Adrenal gland (tissue), 12 donors: ENCODE data around the gene DUOXA2. TPM values are rescaled to one million over a fixed set of nuclear protein-coding genes. Genes with fewer than 3 reads are reported as not detected.
"Not testable (repeated sequence)": the region's sequence is repeated elsewhere in the genome, so short reads cannot be mapped to it uniquely, and the experiment has no call there.

Source experiments
- DNase-seq, 7 donors: peaks; one replicate each; pipeline ENCODE4 v3.0.0-alpha.2; 2019 to 2020
- H3K27ac ChIP-seq, 5 donors: fragments of 200-600 bp; sonication (generic) in 4 of 5; 1 replicate in 3 of 5; 2 replicates in 2 of 5; pipeline versions ENCODE4 v1.5.1 to v1.8.0; 2016 to 2020; ENCODE audit warnings: mild to moderate bottlenecking in 1 of 5
- H3K27me3 ChIP-seq: fragments of 200-600 bp; 2 replicates; pipeline ENCODE4 v1.8.0; 2021
- H3K36me3 ChIP-seq, 2 donors: fragments of 200-600 bp; replicated peaks in 1 of 2; 1 replicate in 1 of 2; 2 replicates in 1 of 2; pipeline versions ENCODE4 v1.5.1 to v1.8.0; 2018 to 2022
- H3K4me1 ChIP-seq, 2 donors: fragments of 200-600 bp; replicated peaks in 1 of 2; 1 replicate in 1 of 2; 2 replicates in 1 of 2; pipeline versions ENCODE4 v1.5.1 to v1.8.0; 2018 to 2021
- H3K4me3 ChIP-seq, 4 donors: fragments of 200-600 bp; sonication (generic) in 3 of 4; one replicate each; pipeline ENCODE4 v1.5.1; 2016 to 2018
- H3K9me3 ChIP-seq, 3 donors: fragments of 200-600 bp; sonication (generic) in 1 of 3; replicated peaks in 1 of 3; 1 replicate in 2 of 3; 2 replicates in 1 of 3; pipeline versions ENCODE4 v1.5.1 to v1.8.0; 2016 to 2021
- POLR2A ChIP-seq, 2 donors: fragments of 450-650 bp; IDR thresholded peaks; one replicate each; pipeline ENCODE4 v1.6.1; 2017; ENCODE audit warnings: antibody characterized with exemption in 2 of 2, mild to moderate bottlenecking in 2 of 2, moderate library complexity in 1 of 2
- WGBS, 4 donors: extraction: QIAGEN DNeasy Blood & Tissue Kit in 2 of 4; methylation state at CpG; one replicate each; pipeline versions ENCODE4 v1.1.5 to v1.1.7; 2013 to 2017; 5-methylcytosine and 5-hydroxymethylcytosine counted together
- intact Hi-C, 2 donors: fragments of 100-400 bp; cut with DNase I; formaldehyde crosslinking; loops; one replicate each; pipeline versions ENCODE4 v1.14.1 to v1.15.0; 2022 to 2023
- polyA plus RNA-seq, 3 donors: library from polyadenylated mRNA; stranded (reverse); fragments of 200-250 nt in 2 of 3; fragments of 350-450 nt in 1 of 3; fragmentation: Illumina TruSeq in 1 of 3; extraction: RNeasy Lipid Tissue Mini Kit (QIAGEN cat#74804) in 1 of 3; gene quantifications; one replicate each; pipeline ENCODE4 v1.2.3, GENCODE V29; 2013 to 2014
- total RNA-seq, 9 donors: library from RNA; depleted of rRNA in 4 of 9; stranded (reverse); fragments of >200 nt in 4 of 9; fragments of 120-200 nt in 1 of 9; fragmentation: NEBNext Ultra II Directional in 1 of 9; extraction: Animal tissue kit (Norgen Biotek cat#: 25700) in 1 of 9; gene quantifications; one replicate each; pipeline versions ENCODE4 v1.1.0 to v1.2.4, GENCODE V29; 2013 to 2023
- TF ChIP-seq, protein P1 (sequence below), 6 experiments: fragments of 450-650 bp in 4 of 6; fragments of 200-600 bp in 2 of 6; sonication (generic) in 1 of 6; IDR thresholded peaks; 1 replicate in 5 of 6; 2 replicates in 1 of 6; pipeline versions ENCODE4 v1.5.1 to v1.8.0; 2016 to 2021; ENCODE audit warnings: antibody characterized with exemption in 6 of 6, mild to moderate bottlenecking in 2 of 6, moderate library complexity in 1 of 6
- donor health status: healthy with polysubstance abuse.
- donor health status: Bipolar disorder and iron deficiency.
- donor health status: DM: yes; HTN: yes; CAD: no.
- donor health status: DM: no; HTN: no; CAD: no.
- donor health status: DM: no; HTN: no; CAD: no.
- donor health status: DM: yes; HTN: yes; CAD: no.

DUOXA2 gene
- total and polyA plus RNA-seq, 12 donors = 0.11 to 4.1 (median 0.85) TPM; not detected in 4

DNA sequence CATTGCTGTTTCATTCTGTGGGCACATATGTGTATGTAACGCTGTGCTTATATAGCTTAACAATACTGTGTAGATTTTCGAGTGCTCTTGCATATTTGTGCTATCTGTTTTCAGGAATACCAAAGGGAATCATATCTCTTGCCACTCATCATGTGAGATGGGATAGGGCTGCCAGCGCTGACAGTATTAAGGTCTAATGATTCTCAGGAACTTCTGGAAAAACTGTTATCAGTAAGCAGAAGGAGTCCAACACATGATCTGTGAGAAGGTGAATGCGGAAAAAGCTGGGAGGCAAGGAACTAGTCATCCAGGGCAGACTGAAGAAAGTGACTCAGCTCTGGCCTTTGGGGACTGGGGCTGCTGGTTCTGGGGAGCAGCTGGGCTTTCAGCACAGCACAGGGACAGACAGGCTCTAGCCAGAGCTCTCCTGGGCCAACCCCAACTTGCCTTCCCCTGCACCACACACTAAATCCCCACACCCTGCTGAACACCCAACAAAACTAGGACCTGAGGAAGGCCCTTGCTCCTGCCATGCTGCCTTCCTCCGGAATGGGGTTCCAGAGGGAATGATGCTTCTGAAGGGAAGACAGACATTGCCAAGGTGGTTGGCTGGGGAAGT lies 34.4 kb upstream of the DUOXA2 start:
- H3K36me3 ChIP-seq, H3K27me3 ChIP-seq, DNase-seq, H3K9me3 ChIP-seq, intact Hi-C loops, H3K4me3 ChIP-seq, H3K4me1 ChIP-seq: not testable (repeated sequence)
- peak overlapping the region in 3 of 5 donors; percentile 17 to 49 (median 38) for H3K27ac ChIP-seq
- WGBS, 4 donors = 79 to 84% (median 81%) methylated on average over 4 to 5 of the region's 5 CpGs

DNA sequence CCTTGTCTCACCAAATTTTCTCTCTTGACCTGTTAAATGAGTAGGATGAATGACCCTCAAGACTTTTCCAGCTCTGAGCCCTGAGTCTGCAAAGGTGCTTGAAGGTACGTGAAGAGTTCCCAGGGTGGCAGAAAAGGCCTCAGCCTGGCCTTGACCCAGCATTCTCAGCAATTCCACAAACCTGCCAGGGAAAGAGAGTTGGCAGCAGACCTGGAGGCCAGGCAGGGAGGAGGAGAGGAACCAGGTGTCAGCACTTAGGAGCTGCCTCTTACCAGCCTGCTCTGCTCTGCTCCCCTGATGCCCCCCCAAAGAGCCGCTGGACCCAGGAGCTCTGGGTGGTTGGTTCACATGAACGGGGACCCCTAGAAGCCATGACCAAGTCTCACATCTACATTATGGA lies 33.5 kb upstream of the DUOXA2 start:
- 81 to 100% (median 88%) methylated on average over 2 to 3 of the region's 3 CpGs for WGBS, 4 donors
- H3K4me1 ChIP-seq, intact Hi-C loops, H3K36me3 ChIP-seq, H3K9me3 ChIP-seq, H3K27ac ChIP-seq, H3K4me3 ChIP-seq, H3K27me3 ChIP-seq: not testable (repeated sequence)
- DNase-seq = peak in 1 of 7 donors; percentile 52

DNA sequence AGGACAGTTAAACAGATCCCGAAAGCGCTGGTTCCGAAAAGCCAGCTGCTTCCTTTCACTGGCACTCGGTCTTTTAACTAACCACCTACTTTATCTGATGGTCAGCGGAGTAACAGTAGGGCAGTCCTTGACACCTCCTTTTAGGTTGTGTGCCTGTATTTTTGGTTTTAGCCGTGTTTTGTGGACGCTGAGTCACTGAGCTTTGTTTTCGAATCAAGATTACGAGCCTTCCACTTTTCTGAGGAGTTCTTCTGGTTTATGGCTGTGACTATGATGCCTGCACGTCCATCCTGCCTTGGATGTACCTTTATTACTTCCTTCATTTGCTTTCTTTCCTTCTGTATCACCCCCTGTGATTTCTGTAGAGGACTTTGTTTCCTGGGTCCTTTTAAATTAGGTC lies 31.7 kb upstream of the DUOXA2 start:
- H3K4me1 ChIP-seq, H3K36me3 ChIP-seq, intact Hi-C loops, H3K4me3 ChIP-seq, H3K9me3 ChIP-seq, H3K27me3 ChIP-seq, H3K27ac ChIP-seq: not testable (repeated sequence)
- WGBS, 4 donors = 73 to 87% (median 77%) methylated on average over 5 to 10 of the region's 10 CpGs
- DNase-seq = peak in 1 of 7 donors; percentile 30

DNA sequence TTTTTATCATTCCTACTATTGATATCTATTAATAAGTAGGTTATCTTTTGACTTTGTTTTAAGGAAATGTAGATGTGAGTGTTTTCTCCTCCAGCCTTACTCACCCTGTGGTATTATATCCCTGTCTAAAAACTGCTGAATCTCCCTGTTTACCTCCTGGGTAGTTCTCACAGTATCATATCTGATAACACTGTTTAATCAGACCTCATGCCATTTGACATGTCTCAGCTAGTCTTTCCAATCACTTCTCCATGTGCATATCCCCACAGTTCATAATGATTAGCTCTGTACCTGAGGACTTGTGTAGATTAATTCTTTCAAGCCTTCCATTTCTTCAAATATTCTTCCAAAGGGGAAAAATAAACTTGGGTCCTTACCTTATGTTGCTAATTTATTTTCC lies 30.9 kb upstream of the DUOXA2 start:
- H3K4me1 ChIP-seq = peaks cover under 1 to 2% of the 10 kb centered on the region in 2 donors
- no peak overlapping the region for H3K27ac ChIP-seq
- no peak overlapping the region for H3K4me3 ChIP-seq
- no peak for TF ChIP-seq POLR2A (IDR thresholded peaks at IDR 0.05)
- TF ChIP-seq, protein P1, sequence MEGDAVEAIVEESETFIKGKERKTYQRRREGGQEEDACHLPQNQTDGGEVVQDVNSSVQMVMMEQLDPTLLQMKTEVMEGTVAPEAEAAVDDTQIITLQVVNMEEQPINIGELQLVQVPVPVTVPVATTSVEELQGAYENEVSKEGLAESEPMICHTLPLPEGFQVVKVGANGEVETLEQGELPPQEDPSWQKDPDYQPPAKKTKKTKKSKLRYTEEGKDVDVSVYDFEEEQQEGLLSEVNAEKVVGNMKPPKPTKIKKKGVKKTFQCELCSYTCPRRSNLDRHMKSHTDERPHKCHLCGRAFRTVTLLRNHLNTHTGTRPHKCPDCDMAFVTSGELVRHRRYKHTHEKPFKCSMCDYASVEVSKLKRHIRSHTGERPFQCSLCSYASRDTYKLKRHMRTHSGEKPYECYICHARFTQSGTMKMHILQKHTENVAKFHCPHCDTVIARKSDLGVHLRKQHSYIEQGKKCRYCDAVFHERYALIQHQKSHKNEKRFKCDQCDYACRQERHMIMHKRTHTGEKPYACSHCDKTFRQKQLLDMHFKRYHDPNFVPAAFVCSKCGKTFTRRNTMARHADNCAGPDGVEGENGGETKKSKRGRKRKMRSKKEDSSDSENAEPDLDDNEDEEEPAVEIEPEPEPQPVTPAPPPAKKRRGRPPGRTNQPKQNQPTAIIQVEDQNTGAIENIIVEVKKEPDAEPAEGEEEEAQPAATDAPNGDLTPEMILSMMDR (IDR thresholded peaks at IDR 0.05) = no peak
- H3K9me3 ChIP-seq = no peaks in the 10 kb centered on the region
- intact Hi-C loops = no loop called here
- H3K36me3 ChIP-seq = no peaks in the 10 kb centered on the region
- no peaks in the 10 kb centered on the region for H3K27me3 ChIP-seq
- no peak for DNase-seq

DNA sequence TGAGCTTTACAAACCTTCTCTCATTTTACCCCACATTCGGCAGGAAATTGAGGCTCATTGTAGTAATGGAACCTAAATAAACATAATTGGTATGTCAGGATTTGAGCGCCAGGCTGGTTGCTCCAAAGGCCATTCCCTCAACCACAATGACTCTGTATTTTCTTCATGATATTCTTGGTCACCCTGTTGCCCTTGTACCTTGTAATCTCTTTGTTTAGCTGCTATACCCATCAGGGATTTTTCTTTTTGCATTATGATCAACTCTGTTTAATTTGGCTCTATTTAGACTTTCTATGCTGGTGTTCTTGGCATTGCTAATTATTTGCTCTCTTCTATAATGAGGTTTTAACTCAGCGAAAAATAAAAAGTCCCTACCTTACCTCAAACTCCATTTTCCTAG lies 30.0 kb upstream of the DUOXA2 start:
- H3K9me3 ChIP-seq = no peaks in the 10 kb centered on the region
- no peaks in the 10 kb centered on the region for H3K36me3 ChIP-seq
- no peak overlapping the region for H3K27ac ChIP-seq
- TF ChIP-seq, protein P1 (IDR thresholded peaks at IDR 0.05) = no peak
- TF ChIP-seq POLR2A (IDR thresholded peaks at IDR 0.05) = no peak
- no peak overlapping the region for H3K4me3 ChIP-seq
- no peak for DNase-seq
- intact Hi-C loops = no loop called here
- H3K4me1 ChIP-seq = peaks cover 10 to 11% of the 10 kb centered on the region in 2 donors
- 75 to 84% (median 83%) methylated on average over 3 of the region's 3 CpGs for WGBS, 4 donors
- H3K27me3 ChIP-seq = no peaks in the 10 kb centered on the region

DNA sequence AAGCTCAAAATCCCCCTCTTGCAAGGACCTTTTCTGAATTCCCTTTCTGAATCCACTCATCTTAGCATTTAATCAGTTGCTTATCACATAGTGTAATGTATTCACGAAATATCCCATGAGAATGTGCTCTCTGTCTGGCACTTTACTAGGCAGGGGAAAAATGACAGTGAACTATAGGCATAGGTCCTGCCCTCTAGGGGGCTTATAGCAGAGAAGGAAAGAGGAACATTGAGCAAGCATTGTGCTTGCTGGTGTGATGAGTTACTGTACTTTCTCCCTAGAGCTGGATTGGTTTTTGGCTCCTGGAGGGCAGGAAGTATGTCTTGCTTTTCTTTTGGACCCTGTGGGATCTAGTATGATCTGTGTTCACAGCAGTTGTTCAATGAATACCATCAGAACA lies 26.6 kb upstream of the DUOXA2 start:
- DNase-seq = no peak
- TF ChIP-seq, protein P1 (IDR thresholded peaks at IDR 0.05) = no peak
- TF ChIP-seq POLR2A (IDR thresholded peaks at IDR 0.05) = no peak
- H3K27ac ChIP-seq = no peak overlapping the region
- intact Hi-C loops = no loop called here
- WGBS, 4 donors = 79 to 84% (median 83%) methylated on average over 1 of the region's 1 CpG
- H3K4me3 ChIP-seq = no peak overlapping the region
- H3K4me1 ChIP-seq = peaks cover 16 to 24% of the 10 kb centered on the region in 2 donors
- H3K27me3 ChIP-seq = no peaks in the 10 kb centered on the region
- no peaks in the 10 kb centered on the region for H3K9me3 ChIP-seq
- no peaks in the 10 kb centered on the region for H3K36me3 ChIP-seq
